GM19395 (cell line): Measurements from ENCODE around the gene ATP5PB.

Experiments
- ATAC-seq: cut with Tn5 transposase; IDR thresholded peaks from one replicate; pipeline ENCODE4 v1.9.1; 2021; ENCODE audit warnings: mild to moderate bottlenecking, moderate library complexity; ENCODE audit not compliant: unreplicated experiment

ATP5PB gene

DNA sequence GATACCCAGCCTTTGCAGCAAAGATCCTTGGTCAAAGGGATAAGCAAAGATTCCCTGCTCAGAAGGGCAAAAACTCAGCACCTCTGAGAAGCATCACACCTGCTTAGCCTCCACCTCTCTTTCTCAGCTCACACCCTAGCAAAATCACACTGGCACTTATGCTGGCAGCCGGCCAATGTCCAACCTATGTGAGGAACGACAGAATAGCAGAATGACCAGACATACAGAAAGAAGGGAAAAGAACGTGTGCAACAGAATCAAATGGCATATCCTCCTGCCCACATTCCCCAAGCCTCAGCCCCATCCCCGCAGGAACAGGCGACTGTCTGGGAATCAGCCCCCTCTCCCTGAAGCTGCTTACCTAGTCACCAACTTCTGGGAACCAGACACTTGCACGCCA lies 54.8 kb downstream of the ATP5PB start:
- no peak for ATAC-seq

GRCh38 chr1:111505641-111506119 lies 56.4 kb downstream of the ATP5PB start:
- peak; percentile 69 for ATAC-seq

GRCh38 chr1:111506561-111506960 lies 57.3 kb downstream of the ATP5PB start:
- no peak for ATAC-seq

GRCh38 chr1:111507411-111508201 lies 58.3 kb downstream of the ATP5PB start:
- peak; percentile 62 for ATAC-seq

- no peak for ATAC-seq
Measured at GRCh38 chr1:111509997-111510375, 60.7 kb downstream of the ATP5PB start.

DNA sequence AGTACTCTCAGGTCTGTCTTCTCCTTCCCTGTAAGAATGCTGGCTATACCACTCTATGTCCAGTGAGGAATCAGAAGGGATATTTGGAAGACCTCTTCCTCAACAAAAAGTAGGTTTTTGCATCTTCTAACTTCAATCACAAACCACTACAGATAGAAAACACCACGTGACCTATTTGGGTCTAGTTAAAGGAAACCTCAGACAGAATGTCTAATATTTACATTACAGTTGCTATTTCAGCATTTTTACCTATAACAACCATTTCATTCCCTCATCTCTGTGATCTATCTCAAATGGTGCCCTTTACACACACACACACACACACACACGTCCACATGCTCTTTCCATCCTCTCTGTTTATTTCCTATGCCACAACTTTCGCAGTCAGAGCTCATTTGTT lies 62.1 kb downstream of the ATP5PB start:
- ATAC-seq = no peak
